NAMALWA (cell line): ENCODE results near the gene RPL22.
"Not testable (repeated sequence)": the region's sequence is repeated elsewhere in the genome, so short reads cannot be mapped to it uniquely, and the experiment has no call there.

Experiments
- DNase-seq: peaks from one replicate; pipeline ENCODE4 v3.0.0-alpha.2; 2015; ENCODE audit warnings: low spot score

The RPL22 gene

GRCh38 chr1:6233376-6233775 is 34.0 kb upstream of the RPL22 start:
- DNase-seq = no peak

- DNase-seq = no peak
Measured at GRCh38 chr1:6225651-6226050, 26.3 kb upstream of the RPL22 start.

DNA sequence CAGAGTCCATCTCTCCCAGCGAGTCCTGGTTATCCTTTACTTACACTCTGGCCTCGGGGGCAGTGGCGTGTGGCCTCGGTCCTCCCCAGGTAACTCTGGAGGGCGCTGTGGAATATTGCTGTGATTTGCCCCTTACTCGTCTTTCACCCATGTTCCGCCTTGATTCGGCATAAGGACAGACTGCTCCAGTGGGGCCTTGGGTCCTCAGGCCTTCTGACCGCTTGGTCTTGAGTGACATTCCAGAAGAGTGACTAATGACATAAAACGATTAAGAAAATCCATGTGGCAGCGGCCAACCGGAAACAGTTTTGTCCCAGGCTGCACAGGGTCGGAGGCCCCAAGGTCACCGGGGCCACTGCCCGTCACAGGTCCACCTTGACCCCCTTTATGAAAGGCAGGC is 25.3 kb upstream of the RPL22 start:
- no peak for DNase-seq

DNA sequence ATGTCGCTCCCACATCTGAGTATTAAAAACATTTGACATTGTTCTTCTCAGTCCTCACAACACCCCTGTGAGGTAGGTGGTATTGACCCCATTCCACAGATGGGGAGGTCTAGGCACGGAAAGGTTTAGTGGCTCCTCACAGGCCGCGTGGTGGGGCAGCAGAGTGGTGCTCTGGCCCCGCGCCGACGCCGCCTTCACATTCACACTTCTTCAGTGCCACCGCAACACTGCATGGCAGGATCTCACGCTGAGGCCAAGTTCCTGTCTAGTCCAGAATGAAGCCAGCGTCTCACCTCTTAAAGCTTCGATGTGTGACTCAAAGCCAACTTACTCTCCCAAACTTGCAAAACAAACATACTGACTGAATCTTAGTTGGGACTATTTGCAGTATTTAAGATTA is 24.2 kb upstream of the RPL22 start:
- no peak for DNase-seq

GRCh38 chr1:6222636-6223035 is 23.2 kb upstream of the RPL22 start:
- DNase-seq = no peak

GRCh38 chr1:6221210-6221784 is 21.9 kb upstream of the RPL22 start:
- DNase-seq = no peak

- no peak for DNase-seq
Measured at GRCh38 chr1:6220236-6220635, 20.8 kb upstream of the RPL22 start.

DNA sequence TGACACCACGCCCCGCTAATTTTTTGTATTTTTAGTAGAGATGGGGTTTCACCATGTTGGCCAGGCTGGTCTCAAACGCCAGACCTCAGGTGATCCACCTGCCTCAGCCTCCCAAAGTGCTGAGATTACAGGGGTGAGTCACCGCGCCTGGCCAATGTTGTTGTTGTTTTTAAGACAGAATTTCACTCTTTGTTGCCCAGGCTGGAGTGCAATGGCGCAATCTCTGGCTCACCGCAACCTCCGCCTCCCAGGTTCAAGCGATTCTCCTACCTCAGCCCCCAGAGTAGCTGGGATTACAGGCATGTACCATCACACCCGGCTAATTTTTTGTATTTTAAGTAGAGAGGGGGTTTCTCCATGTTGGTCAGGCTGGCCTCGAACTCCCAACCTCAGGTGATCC is 20.2 kb upstream of the RPL22 start:
- DNase-seq = not testable (repeated sequence)

DNA sequence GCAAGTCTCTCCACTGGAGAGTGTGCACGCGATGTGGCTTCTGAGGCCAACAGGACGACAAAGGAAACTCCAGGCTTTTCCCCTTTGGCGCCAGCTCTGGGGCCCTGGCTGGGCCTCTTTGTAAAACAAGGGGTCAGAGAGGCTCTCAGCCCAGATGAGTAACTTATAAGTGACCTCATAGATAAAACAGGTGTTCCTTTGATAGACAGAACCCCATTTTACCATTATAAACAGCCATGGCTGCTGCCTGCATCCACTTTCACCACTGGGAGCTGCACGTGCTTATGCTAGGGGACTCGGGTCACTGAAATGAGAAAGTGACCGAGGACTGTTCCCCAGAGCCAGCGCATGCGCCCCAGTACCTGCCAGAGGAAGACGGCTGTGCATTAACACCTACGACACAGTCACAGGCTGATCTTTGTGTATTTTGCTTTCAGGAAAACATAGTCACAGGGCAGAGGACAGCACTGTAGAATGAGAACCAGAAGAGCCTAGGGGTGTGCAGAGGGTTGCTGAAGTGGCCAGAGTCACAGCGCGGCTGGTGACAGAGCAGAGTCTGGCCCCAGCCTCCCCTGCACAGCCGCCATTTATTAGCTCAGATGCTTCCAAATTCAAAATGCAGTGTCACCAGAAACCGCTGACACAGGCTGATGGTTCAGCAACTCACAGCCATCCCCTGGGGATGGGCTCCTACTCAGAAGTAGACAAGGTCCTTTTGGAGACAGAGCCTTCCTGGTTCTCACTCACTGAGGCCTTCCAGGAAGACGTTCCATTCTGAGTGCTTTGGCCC is 19.2 kb upstream of the RPL22 start:
- DNase-seq = no peak

DNA sequence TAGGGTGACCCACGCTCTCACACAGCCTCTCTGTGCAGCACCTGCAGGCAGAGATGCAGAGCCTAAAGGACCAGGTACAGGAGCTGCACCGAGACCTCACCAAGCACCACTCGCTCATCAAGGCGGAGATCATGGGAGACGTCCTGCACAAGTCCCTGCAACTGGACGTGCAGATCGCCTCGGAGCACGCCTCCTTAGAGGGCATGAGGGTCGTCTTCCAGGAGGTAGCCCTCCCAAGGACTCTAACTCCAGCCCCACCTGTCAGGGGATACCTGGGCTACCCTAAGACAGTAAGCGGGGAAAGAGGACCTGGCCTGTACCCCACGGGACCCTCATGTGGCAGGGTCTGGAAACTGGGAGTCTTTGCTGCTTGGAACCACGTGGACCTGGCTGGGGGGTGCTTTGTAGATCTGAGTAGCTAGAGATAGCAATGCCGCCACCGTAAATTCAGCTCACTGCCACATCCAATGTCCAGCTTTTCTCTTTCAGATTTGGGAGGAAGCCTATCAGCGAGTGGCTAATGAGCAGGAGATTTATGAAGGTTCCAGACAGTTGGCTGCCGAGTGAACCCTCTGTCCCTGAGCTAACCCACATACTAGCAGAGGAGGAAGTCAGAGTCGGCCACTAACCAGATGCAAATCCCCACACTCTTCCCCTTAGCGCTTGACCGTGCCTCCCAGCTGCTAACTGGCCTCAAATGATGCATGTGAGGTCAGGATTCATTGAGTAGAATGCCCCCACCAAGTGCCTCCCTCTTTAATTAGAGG is 13.0 kb upstream of the RPL22 start:
- DNase-seq = peak; percentile 49

- no peak for DNase-seq
Measured at GRCh38 chr1:6211731-6212130, 12.3 kb upstream of the RPL22 start.

DNA sequence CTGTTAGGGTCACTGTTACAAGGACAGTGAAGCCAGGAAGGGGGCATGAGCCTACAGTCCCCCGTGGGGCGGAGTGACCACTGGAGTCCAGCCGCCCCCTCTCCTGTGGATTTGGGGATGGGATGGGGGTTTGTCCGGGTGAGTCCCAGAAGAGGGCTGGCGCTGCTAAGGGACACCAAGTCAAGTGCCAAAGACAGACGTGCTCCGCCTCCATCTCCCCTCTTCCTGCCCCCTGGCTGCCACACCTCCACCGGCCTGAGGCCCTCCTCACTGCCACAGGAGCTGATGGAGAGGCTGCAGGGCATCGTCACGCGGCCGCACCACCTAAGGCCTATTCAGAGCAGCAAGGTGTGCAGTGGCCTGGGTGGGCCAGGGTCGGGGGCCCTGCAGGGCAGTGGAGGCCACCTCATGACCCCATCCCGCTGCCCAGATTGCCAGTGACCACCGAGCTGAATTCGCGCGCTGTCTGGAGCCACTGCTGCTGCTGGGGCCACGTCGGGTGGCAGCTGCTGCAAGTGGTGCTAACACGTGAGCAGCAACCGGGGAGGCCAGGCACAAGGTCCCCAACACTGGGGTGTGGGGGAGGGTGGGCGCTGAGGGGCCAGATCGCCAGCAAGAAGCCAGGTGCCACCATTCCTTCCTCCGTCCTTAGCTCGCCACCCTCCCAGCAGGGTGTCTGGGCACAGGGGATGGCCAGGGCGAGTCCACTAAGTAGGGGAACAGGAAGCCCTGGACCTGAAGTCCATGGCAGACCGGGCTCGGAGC is 11.4 kb upstream of the RPL22 start:
- DNase-seq = no peak

- DNase-seq = peak; percentile 75
Measured at GRCh38 chr1:6209661-6210580, 10.5 kb upstream of the RPL22 start.

- DNase-seq = no peak
Measured at GRCh38 chr1:6208723-6209660, 9.6 kb upstream of the RPL22 start.

DNA sequence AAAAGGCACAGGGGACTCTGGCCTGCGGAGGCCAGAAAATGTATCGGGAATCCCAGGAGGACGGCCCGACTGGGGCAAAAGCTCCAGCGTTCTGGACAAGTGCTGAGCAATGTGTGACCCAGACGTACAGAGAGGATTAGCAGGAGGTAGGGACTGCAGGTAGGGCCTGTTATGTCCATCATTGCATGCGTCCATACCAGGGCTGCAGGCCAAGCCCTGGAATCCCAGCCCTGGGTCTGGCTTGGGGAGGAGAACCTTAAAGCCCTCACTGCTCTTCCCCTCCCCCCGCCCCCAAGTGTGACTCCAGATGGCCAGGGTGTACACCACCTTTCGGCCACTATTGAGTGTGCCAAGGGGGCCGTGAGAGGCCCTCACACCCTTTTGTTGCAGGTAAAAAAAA is 8.5 kb upstream of the RPL22 start:
- no peak for DNase-seq

DNA sequence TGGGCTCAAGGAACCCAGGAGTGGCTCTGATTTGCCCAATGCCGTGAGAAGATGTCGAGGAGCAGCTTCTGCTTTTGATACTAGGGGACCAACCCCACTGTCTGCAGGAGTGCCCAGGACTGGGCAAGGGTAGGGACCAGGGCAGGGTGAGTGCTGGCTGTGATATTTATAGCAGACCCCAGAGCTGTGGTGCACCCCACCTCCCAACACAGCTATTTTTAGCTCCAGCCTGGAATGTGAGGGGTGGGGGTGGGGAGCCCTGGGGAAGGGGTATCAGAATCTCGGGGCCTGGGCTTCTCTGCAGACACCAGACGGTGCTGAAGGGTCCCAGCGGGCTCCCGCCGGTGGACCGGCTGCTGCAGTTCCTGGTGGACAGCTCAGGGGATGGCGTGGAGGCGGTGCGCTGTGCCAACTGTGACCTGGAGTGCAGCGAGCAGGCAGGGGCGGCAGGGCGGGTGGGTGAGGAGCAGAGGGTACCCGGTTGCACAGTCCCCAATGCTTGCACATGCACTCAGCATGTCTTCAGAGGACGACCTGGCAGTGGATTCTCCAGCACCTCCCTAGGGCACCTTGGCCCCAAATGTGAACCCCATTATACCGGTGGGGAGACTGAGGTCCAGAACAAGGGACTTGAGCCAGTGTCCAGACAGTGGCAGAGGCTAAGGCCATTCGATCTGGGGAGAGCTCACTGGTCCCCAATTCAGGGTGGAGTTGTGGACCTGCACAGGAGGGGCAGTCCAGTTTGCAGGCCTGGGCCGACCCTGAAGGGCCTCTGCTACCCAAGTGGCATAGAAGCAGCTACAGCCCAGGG is 7.9 kb upstream of the RPL22 start:
- no peak for DNase-seq

DNA sequence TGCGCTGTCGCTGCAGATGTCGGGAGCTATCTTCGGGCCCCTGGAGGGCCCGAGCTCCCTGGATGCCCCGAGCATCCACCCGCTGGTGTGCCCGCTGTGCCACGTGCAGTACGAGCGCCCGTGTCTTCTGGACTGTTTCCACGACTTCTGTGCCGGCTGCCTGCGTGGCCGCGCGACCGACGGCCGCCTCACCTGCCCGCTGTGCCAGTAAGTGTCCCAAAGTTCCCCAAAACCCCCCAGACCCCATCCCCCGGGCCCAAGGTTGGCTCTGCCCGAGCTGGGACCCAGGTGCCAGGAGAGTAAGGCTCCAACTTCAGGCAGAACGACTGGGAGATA is 7.1 kb upstream of the RPL22 start:
- no peak for DNase-seq

- no peak for DNase-seq
Measured at GRCh38 chr1:6205849-6206519, 6.6 kb upstream of the RPL22 start, which contains the start of gene RNF207. Gene RNF207, plus strand, starts transcription at chr1:6206119. Its CDS starts 417 bp downstream, at chr1:6206536.

DNA sequence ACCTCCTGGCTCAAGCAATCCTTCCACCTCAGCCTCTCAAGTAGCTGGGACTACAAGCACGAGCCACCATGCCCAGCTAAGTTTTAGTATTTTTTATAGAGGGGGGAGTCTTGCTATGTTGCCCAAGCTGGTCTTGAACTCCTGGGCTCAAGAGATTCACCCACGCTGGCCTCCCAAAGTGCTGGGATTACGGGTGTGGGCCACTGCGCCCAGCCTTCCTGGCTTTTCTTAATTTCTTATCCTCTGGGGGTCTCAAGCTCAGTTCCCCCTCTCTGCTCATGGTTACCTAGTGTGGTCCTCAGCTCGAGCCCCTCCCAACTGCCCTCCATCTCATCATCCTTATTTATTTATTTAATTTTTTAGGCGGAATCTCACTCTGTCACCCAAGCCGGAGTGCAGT is 2.9 kb upstream of the RPL22 start:
- no peak for DNase-seq
